GM18951 (cell line): ENCODE measurements around the gene IL19.

Source experiments
- POLR2A ChIP-seq: IDR thresholded peaks from 4 replicates; pipeline ENCODE4 v1.6.1; 2011; ENCODE audit warnings: mild to moderate bottlenecking; ENCODE audit not compliant: insufficient read length, insufficient read depth; ENCODE audit errors: extremely low read depth
- in situ Hi-C: fragments of 300-500 bp; cut with MboI; formaldehyde crosslinking; loops from one replicate; pipeline ENCODE4 v1.12.0; 2022; ENCODE audit warnings: low sequenced_read_pairs, mixed read lengths, inconsistent platforms; ENCODE audit not compliant: unreplicated experiment

The IL19 gene

GRCh38 chr1:206788487-206789050, 18.0 kb downstream of the IL19 start:
- no peak for TF ChIP-seq POLR2A
- in situ Hi-C loops = no loop called here

DNA sequence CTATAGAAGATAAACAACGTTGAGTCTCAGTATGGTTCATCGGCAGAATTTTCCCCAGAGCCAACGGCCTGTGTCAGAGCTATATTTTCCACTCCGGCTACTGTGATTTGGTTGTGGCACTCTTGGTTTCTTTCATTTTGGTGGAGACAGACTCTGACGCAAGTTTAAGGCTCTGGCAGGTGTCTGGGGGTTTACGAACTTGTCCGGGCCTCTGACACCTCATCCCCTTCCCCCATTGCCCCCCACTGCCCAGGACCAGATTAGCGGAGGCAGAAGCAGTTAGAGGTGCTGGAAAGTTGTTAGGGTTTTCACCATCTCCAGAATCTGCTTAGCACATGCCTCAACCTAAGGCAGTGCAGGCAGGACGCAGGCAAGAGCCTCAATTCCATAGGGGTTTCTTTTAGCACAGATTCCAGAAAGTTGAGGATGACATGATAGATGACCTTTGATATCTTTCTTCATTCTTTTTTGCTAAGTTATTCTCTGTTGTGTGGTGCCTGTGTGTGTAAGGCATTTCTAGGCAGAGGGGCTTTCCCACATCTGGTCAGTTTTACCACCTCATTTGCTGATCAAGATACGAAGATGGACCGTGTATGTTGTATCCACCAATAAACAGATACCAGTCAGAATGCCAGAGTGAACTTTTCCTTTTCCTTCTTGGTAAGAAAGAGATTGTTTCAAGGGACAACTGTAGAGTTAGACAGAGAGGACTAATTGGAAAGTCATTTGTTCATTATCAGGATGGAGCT, 20.1 kb downstream of the IL19 start:
- in situ Hi-C loops = no loop called here

DNA sequence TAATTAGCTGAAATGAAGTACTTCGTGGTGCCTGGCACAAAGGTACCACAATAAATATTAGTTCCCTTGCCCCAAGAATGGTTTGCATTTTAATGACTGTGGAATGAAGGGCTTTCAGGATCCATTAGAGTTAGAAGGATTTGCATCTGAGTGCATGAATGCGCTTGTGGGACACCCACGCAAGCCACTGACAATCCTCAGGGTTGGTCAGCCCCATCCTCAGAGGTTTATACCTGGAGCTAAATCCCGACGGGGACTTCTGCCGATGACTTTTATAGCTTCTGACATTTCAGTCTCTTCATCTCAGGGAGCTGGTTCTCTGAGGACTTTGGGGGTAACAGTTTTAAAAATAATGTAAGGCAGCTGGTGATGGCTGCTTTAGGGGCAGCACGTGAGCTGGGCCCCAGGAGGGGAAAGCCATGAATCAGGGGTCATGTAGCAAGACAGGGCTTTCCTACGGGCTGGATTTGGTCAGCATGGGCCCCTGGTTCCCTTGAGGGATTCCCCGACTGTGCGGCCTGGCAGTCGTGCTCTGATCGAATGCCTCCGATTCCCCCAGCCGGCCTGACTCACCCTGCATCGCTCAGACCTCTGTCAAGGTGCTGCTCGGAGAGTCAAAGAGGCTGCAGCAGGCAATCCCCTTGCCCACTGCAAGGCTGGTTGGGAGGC, 22.5 kb downstream of the IL19 start:
- TF ChIP-seq POLR2A = no peak
- in situ Hi-C loops = no loop called here

More for the DNA sequence above, 20.1 kb downstream of the IL19 start:
- TF ChIP-seq POLR2A = no peak

DNA sequence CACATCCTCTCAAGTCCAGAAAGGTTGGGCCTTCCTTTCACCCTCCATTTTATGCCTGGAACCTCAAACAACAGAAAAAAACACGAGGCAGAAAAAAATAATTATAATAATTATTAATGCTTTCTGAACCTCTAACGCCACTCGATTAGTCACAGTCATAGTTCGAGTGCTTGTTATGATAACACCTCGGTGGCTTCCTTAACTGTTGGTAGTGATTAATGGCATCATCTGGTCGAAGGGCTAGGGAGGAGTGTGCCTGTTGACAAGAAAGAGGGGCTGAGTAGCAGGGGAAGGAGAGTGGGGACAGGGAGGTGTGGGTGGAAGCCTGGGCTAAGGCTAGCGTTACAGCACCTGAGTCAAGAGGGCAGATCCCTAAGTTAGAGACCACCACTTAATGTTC, 23.0 kb downstream of the IL19 start:
- no peak for TF ChIP-seq POLR2A
- in situ Hi-C loops = no loop called here

DNA sequence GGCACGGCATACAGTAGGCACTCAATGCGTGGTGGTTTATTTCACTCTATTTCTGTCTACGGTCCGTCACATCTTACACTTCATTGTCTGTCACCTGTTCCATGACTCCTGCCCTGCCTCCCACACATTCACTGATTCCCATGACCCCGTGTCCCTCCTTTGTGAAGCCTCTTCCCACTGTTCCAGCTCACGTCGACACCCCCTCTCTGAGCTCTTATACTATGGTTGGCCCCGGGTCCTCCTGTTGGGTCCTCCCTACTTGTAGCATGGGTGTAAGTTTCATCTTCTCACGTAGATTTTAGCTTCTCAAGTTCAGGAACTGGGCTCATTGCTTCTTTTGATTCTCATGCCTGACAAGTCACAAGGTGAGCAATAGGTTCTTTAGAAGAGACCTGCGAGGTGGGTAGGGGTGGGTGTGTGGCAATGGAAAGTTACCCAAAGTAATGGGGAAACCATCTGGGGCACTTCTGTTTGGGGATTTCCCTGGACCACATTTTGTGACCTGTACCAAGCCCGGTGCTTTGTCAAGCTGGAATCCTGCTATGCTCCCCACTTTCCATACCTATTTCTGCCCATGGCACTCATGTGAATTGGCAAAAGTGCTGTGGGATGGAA, 23.8 kb downstream of the IL19 start:
- TF ChIP-seq POLR2A = no peak
- in situ Hi-C loops = no loop called here

DNA sequence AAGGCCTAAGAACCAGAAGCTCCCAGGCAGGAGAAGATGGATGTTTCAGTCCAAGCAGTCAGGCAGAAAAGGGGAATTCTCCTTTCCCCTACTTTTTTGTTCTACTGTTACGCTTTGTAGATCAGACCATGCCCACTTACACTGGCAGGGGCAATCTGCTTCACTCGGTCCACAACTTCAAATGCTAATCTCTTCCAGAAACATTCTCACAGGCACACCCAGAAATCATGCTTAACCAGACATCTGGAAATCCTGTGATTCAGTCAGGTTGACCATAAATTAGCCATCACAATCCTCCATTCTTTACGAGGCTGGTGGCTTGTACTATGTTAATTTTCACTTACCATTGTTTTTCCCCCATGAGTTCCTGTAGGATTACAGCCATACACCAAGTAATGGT, 25.5 kb downstream of the IL19 start:
- no peak for TF ChIP-seq POLR2A
- in situ Hi-C loops = no loop called here

DNA sequence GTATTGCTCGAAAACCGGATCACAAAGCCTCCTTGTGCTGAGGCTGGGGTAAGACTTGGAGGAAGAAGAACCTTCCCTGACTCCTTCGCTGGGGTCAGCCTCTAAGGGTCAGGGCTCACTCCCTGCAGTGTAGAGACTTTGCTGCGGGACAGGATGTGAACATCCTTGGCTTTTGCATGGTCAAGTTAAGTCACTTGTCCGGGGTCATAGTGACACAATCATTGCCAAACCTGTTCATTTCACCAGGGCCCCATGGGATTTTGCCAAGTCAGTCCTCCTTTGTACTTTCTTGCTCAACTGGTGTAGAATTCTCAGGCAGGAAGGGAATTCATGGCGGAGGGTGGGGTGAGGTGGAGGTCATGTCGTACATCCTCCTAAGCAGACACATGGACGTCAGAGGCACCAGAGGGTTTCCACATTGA, 26.4 kb downstream of the IL19 start:
- no peak for TF ChIP-seq POLR2A
- in situ Hi-C loops = no loop called here

DNA sequence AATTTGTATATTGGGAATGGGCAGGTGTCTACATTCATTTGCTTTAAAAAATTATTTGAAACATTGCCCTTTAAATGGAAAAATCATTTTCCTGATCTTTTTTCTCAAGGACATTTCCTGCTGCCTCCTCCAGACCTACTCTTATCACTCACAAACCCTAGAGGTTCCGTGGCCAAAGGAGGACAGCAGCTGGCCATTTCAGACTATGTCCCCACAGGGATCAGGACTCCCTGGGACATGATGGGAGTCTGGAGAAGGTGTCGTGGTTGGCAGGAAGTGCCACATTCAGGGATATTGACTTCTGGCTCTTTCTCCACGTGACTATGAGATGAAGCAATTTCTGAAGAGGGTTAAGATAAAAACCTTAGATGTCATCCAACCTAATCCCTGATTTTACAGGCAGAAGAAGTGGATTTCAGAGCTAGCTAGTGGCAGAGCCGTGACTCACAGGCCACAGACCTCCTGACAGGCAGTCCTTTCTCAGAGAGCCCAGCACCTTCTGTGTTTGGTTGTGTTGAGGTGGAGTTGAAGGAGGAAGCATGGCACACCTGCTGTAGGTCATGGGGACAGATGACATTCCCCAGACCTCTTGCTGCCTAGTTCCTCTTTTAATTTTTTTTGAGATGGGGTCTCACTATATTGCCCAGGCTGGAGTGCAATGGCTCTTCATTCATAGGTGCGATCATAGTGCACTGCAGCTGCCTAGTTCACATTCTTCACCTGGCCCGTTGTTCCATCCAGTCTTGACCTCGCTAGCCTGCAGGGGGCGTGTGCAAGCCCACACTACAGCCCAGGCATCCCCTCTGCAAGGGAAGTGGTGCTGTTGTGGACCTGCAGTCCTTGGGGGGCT, 27.2 kb downstream of the IL19 start:
- no peak for TF ChIP-seq POLR2A
- in situ Hi-C loops = no loop called here

DNA sequence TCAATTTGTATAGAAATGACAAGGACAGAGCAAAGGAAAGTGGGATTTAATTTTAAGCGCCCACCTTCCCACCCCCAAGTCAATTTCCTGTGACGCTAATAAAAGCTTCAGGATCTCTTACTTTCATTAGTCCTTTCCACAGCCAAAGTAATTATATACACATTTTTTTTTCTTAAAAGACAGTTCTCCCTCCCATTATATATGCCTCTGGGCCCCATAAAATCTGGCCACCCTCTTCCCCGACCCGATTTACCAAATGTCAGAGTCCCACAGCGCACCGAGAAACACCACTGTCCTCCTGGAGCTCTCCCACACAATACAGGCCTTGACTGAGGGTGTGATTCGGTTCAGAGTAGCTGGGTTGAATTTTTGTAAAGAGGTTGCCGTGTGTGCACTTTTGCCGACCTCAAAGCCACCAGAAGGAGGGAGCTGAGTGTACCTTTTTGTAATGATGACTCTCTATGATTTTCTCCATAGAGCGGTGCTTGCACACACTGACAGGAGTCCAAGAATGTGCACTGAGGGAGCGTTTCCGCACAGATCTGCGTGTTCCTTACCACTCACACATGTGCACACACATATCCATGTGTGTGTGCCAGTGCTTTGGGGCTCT, 27.9 kb downstream of the IL19 start:
- in situ Hi-C loops = no loop called here
- no peak for TF ChIP-seq POLR2A

GRCh38 chr1:206799311-206799710, 28.7 kb downstream of the IL19 start:
- in situ Hi-C loops = no loop called here
- TF ChIP-seq POLR2A = no peak

DNA sequence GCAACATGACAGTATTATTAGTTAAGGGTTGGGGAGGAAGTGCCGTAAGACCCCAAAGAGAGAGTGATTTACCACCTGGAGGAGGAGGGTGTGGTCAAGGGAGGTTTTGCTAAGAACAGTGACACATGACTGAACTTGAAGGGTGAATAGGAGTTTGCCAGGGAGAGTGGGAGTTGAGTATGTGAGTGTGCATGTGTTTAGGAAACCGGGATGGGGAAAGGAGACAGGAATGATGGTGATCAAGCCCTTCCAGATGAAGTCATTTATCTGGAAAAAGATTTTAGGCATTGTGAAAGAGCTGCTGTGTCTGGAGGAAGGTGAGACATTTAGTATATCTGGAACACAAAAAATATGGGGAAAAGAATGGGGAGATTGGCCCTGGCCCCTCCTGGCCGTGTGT, 29.8 kb downstream of the IL19 start:
- TF ChIP-seq POLR2A = no peak
- in situ Hi-C loops = no loop called here

DNA sequence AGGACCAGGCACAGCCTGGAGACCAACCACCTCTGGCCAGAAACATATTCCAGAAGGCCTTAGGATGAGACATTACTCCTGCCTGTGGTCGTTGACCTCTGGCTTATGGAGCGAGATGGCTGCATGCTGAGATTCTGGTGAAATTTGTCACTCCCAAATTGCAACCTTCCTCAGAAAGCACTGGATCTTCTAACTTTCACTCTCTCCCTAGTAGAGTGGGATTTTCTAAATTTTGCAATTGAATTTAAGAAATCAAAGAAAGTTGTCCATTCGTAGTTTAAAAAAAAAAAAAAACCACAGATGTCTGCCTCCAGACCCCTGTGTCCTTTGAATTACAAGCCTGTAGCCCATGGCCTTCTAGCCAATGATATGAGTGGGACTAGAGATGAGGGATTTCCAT, 30.3 kb downstream of the IL19 start:
- in situ Hi-C loops = no loop called here
- no peak for TF ChIP-seq POLR2A
